GM04504 (cell line): ENCODE results near the gene TRIM14.
"Not testable (repeated sequence)": the region's sequence is repeated elsewhere in the genome, so short reads cannot be mapped to it uniquely, and the experiment has no call there.

Experiments
- DNase-seq: peaks from one replicate; pipeline ENCODE4 v3.0.0-alpha.2; 2012; ENCODE audit warnings: low read depth

TRIM14 gene

DNA sequence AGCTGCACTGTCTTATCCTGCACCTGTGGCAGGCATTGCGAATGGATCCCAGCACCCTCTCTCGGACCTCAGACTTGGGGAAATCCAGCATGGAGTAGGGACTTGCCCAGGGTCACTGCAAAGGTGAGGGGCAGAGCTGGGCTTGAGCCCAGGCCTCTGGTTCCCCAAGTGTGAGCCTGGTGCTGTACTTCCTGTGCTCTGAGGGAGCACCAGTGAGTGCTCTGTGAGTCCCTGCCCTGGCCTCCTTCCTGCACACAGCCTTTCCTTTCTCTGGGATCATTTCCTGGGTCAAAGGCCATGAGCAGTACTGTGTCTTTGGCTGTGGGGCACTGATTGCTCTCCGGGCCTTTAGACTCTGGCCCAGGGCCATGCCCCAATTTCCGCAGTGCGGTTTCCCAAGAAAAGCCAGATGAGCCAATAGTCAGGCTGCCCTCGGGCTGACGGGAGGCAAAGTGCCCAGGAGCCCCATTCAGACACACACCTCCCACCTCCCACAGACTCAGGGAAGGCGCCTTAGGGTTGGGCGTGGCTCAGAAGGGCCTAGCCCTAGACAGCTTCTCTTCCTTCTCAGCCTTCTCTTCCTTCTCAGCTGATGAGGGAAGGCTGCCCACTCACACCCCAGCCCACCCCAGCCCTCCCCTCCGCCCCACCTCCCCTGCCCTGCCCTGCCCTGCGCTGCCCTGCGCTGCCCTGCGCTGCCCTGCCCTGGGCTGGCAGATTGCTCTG, 23.3 kb upstream of the TRIM14 start:
- no peak for DNase-seq

DNA sequence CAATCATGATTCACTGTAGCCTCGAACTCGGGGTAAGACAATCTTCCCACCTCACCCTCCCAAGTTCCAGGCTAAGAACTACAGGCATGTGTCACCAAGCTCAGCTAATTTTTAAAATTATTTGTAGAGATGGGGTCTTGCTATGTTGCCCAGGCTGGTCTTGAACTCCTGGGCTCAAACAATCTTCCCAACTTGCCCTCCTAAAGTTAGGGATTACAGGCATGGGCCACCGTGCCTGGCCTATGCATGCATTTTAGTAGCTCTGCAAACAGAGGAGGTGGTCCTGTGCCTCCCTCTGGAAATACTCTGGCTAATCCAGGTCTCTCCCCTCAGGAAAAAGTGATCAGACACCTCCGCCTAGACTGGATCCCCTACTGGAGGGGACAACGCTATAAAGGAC, 21.5 kb upstream of the TRIM14 start:
- DNase-seq, result no peak

DNA sequence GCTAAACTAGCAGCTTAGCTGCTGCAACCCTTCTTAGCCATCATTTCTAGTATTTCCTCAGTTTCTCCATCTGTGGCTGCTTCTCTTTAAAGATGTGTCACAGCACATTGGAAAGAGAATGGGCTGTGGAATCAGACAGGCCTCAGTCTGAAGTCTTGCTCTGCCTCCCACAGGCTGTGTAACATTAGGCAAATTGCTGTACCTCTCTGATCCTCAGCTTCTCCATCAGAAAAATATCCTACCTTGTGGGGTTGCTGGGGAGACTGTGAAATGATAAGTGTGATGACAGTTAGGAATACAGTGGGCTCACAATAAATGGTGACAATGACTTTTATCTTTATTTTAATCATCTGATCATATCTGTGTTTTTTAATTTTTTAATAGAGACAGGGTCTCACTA, 17.5 kb upstream of the TRIM14 start:
- no peak for DNase-seq

DNA sequence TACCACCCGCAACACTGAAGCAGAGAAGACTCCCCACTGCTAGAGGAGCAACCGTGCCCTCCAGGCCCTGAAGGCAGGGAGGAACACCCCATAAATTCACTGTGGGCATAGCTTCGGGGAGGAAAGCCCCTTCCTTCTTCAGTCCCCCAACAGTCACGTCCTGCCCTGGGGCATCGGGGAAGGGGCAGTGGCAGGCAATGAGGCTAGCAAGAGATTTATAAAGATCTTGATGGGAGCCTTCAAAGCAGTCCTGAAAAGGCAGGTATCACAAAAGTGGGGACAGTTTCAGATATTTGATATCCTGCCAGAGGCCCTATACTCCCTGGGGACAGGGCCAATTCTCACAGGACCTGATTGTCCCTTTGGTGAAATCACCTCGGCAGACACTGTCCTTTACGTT, 16.9 kb upstream of the TRIM14 start:
- DNase-seq, result no peak

DNA sequence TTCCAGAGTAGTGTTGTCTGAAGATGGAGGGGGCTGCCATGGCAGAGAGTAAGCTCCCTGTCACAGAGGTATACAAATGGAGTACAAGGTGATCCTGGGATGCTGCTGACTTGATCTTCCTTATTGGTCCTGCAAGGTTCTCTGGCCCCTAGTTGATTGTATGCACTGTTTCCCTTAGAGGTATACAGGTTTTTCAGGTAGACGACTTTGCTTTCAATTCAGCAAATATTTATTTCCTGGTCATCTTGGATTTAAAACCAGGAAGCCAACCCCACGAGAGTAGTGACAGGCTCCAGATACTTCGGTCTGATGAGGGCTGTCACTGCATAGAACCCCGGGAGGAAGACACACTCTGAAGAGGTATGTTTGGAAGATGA, 16.5 kb upstream of the TRIM14 start:
- DNase-seq, result no peak

- DNase-seq, result no peak
Measured at GRCh38 chr9:98134702-98135557, 15.9 kb upstream of the TRIM14 start.

- no peak for DNase-seq
Measured at GRCh38 chr9:98132806-98133631, 14.0 kb upstream of the TRIM14 start.

DNA sequence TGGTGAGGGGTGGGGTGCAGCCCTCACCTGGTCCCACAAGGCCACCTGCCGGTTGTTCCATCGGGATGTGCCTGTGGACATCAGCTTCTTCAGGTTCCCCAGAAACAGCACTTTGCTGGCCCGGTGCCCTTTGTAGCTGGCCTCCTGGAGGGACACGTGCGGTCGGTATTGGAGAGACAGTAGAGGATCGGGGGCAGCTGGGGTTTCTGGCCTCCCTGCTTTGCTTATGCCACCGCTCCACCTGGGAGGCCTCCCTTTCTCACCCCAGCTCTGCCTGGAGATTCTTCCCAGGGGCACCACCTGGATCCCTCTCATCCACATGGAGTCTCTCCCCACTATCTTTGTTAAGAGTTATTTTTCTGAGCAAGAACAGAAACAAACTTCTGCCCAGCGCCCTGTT, 13.1 kb upstream of the TRIM14 start:
- no peak for DNase-seq

- DNase-seq, result no peak
Measured at GRCh38 chr9:98130576-98131228, 11.7 kb upstream of the TRIM14 start.

- not testable (repeated sequence) for DNase-seq
Measured at GRCh38 chr9:98130060-98130459, 11.0 kb upstream of the TRIM14 start.

DNA sequence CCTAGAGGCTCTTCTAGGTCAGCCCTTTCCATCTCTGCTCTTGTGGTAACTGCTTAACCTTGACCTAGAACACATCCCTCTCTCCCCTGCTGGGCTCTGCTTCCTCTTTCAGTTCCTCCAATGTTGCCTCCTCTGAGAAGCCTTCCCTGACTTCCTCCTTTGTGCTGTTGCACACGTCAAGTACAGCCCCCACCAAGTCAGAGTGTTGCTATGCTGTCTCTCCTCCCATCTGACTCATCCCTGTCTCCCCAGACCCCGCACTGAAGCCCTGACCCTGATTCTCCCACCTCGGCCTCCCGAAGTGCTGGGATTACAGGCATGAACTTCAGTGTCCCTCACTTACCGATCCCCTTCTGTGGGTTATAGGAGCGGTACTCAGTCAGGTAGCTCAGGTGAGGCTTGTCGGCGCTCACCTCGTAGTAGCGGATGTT, 10.4 kb upstream of the TRIM14 start:
- no peak for DNase-seq

- DNase-seq, result no peak
Measured at GRCh38 chr9:98128316-98128715, 9.3 kb upstream of the TRIM14 start.

DNA sequence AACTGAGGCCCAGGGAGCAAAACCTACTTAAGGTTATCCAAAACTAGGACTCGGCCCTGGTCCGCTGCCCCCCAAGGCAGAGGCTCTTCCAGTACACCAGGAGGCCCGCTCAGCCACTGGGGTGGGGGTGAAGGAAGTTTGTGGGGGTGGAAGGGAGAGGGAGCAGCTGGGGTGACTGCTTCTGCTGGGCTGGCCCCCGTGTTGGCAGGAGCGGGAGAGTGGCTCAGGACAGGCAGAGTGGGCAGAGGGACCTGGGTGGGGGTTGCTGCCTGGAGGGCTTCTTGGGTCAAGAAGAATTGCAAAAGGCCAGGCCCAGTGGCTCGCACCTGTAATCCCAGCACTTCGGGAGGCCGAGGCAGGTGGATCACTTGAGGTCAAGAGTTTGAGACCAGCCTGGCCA, 8.2 kb upstream of the TRIM14 start:
- DNase-seq, result no peak

- no peak for DNase-seq
Measured at GRCh38 chr9:98124637-98125426, 5.8 kb upstream of the TRIM14 start.

- DNase-seq, result not testable (repeated sequence)
Measured at GRCh38 chr9:98124091-98124490, 5.1 kb upstream of the TRIM14 start.

DNA sequence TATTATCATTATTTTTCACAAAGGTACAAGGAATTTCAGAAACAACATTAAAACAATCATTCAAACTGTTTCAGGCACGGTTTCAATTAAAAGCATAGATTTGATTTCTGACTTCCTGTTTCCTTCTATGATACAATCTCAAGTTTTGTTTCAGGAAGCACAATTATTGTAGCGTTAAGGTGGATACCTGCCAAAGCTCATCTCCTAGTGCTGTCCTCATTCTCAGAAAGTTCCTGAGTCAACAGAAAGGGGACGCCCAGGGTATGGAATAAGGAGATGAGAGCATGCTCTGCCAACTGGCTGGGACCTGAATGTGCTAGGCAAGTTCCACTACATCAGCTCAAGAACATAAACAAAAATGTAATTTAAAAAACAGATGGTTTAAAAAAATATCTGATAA, 2.0 kb upstream of the TRIM14 start:
- DNase-seq, result no peak

DNA sequence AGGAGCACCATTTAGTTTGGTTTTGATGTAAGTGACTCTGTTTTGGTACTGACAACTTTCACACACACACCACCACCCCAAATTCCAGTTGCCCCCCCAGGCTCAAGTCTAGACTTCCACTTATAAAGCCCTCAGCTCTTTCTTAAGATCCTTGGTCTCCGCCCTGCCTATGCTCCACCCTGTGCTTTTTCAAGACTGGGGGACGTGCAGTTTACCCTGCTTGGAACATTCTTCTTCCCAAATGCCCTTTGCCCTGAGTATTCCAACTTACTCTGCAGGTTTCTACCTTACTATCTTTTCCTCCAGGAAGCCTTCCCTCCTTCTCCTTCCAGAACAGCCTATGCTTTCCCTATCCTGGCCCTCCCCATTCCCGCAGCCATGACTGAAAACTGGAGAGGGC, 1.5 kb upstream of the TRIM14 start:
- no peak for DNase-seq

DNA sequence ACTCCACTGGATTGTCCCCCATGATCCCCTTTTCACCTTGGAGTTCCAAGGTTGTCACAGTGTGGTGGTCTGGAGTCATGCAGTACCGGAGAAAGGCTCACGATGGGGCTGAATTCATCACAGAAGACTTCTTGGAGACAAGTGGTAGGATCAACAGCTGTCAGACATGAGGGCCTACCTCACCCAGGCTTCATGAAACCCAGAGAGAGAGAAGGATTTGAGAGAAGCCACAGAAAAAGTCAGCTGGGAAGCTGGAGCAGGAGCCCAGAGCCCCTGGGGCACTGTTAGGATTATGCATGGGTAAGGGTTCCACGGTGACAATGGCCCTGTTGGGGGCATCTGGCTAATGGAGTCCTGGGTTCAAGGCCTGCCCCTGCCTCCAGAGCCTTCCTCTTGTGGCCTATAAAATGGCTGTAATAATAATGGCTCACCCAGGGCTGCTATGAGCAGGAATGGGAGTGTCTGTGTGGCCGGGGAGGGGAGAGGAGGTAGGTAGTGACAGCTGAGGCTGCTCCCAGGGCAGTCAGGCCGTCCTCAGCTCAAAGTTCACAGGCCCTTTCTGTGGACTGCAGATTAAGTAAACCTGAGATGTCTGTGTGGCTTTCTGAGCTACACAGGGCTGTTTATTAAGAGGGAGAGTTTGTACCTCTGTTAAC, 910 bp downstream of the TRIM14 start:
- DNase-seq, result no peak

DNA sequence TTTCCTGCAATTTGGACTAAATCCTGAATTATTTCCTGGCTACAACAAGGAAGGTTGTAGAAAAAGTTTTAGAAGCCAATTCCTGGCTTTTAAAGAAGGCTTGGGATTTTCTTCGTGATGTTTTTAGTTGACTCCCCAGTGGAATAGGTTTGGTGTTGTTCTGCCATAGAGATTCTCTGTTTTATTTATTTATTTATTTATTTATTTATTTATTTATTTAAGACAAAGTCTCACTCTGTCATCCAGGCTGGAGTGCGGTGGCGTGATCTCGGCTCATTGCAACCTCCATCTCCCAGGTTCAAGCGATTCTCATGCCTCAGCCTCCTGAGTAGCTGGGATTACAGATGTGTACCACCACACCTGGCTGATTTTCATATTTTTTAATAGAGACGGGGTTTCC, 1.9 kb downstream of the TRIM14 start:
- DNase-seq, result not testable (repeated sequence)

GRCh38 chr9:98109052-98109451, 10.0 kb downstream of the TRIM14 start:
- no peak for DNase-seq

DNA sequence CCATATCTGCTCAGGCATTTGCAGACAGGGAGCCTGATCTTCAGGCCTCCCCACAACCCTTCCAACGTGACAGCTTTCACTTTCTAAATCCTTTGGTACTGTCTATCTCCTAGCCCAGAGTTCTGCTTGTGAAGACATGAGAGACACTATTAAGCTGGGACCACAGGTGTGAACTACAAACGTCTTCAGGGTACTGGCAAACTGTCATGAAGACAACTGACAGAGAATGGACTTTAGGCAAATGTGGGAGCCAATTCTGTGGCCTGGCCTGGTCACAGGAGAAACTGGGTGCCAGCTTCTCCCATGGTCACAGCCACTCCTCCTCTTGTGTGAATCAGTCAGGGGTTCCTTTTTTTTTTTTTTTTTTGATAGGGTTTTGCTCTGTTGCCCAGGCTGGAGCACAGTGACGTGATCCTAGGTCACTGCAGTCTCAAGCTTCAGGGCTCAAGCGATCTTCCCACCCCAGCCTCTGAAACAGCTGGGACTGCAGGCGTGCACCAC, 10.4 kb downstream of the TRIM14 start:
- DNase-seq, result no peak
